ENCODE data around the gene SIRT6.

The SIRT6 gene

DNA sequence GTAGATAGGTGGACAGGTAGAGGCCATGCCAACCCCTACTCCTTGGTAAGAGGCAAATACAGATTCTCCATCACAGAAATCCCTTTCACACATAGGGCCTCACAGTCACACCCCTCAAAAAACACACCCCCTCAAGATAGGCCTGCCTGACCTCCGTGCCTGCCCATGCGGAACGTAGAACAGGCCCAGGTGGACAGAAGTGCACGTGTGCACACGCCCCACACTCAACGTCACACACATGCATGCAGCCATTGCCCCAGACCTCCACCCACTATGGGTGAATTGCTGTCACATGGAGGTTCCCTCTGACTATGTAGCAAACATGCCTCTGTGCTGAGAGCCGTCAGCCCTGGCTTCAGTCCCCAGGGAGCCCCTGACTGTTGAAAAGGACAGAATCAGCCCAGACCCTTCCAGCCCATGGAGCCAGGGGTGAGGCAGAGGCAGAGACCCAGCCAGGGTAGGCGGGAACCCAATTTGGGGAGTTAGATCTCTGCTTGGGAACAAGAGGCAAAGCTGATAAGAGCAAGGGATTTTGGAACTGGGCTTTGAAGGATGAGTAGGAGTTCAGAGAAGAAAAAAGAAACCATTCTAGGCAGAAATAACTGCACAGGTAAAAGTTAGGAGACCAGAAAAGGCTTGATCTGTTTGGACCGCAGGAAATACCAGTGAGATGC is 3.2 kb upstream of the SIRT6 start:
- Histone ChIP-seq H3K9me3 (ENCODE audit: control insufficient read depth, low read length) (no peaks in the 10 kb centered on the region), H3K4me1 (ENCODE audit: control insufficient read depth, insufficient read depth, low read length, poor library complexity, severe bottlenecking) (no peaks in the 10 kb centered on the region), H3K36me3 (ENCODE audit: control insufficient read depth, insufficient read depth, low read length) (no peaks in the 10 kb centered on the region), H3K4me3 (ENCODE audit: extremely low read depth, insufficient read depth, low read length, poor library complexity, severe bottlenecking) (no peak overlapping the region), H3K27ac (ENCODE audit: low read depth, low read length, severe bottlenecking) (no peak overlapping the region)
- WGBS, 2 experiments (ENCODE audit: insufficient coverage in 2 of 2): 86 to 93% methylated on average over 9 of the region's 9 CpGs

DNA sequence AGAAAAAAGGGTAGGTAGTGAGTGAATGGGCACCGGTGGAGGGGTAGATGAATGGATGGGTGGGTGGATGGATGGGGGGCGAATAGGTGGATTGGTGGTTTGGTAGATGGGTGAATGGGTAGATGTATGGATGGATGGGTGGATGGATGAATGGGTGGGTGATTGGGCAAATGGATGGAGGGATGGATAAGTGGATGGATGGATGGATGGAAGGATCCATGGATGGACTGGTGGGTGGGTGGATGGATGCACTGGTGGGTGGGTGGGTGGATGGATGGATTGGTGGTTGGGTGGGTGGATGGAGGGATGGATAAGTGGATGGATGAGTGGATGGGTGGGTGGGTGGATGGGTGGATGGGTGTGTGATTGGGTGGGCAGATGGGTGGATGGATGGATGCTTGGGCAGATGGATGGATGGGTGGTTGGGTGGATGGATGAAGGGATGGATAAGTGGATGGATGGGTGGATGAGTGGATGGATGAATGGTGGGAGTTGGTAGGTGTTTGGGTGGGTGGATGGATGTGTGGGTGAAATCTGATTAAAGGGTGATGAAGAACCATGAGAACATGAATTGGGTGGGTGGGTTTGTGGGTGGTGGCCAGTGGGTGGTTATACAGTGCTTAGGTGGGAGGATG is 2.5 kb upstream of the SIRT6 start:
- H3K4me3 ChIP-seq (ENCODE audit: extremely low read depth, insufficient read depth, low read length, poor library complexity, severe bottlenecking): no peak overlapping the region
- 89 to 91% methylated on average over 2 of the region's 2 CpGs for WGBS, 2 experiments (ENCODE audit: insufficient coverage in 2 of 2)
- H3K9me3 ChIP-seq (ENCODE audit: control insufficient read depth, low read length): no peaks in the 10 kb centered on the region

DNA sequence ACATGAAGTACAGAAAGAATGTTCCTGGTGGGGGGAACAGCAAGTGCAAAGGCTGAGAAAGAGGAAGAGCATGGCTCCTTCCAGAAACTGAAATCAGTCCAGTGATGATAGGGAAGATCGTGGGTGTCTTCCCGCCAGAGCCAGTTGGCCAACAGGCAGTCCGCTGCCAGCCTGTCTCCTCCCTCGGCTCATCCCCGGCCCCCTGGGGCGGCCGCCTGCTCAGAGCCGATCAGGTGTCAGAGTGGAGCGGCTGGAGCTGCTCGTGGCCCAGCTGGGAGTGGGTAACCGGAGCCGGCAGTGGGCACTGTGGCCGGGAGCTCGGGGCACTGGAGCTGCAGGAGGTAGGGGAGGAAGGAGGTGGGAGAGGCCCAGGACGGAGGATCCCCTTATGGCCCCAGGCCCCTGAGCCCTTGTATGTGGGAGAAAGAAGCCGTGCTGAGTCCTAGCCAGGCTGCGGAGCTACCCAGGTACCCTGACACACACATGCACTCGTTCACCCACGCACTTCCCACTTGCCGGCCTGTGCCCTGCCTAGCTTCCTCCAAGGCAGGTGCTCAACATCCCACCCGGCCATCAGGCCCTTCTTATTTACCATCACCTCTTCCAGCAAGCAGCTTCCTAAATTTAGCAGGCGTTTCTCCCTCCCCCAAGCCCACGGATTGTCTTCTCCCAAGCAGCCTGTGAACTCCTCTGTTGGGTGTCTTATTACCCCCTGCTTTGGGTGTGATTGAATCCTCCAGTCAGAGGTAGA is 1.8 kb upstream of the SIRT6 start:
- 72 to 73% methylated on average over 17 to 20 of the region's 23 CpGs for WGBS, 2 experiments (ENCODE audit: insufficient coverage in 2 of 2)

More for the DNA sequence above, 2.5 kb upstream of the SIRT6 start:
- Histone ChIP-seq H3K36me3 (ENCODE audit: control insufficient read depth, insufficient read depth, low read length) (peaks cover under 1% of the 10 kb centered on the region), H3K27ac (ENCODE audit: low read depth, low read length, severe bottlenecking) (no peak overlapping the region), H3K4me1 (ENCODE audit: control insufficient read depth, insufficient read depth, low read length, poor library complexity, severe bottlenecking) (no peaks in the 10 kb centered on the region)

DNA sequence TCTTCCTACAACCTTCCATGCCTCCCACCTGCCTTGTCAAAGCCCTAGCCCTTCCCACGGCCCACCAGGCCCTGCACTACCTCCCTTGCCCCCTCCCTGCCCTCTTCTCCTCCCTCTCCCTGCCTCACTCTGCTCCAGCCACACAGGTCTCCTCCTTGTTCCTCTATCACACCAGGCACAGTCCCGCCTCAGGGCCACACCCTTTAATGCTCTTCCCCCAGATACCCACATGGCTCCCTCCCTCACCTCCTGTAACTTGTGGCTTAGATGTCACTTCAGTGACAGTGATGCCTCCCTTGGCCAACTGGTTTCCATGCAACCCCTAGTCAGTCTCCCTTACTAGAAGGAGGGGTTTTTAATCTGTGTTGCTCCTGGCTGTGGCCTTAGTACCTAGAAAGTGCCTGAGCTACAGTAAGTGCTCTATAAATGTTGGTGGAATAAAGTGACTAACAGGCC is 1.3 kb downstream of the SIRT6 start:
- Histone ChIP-seq H3K4me3 (ENCODE audit: extremely low read depth, insufficient read depth, low read length, poor library complexity, severe bottlenecking) (peak overlapping the region; percentile 94), H3K36me3 (ENCODE audit: control insufficient read depth, insufficient read depth, low read length) (peaks cover 15% of the 10 kb centered on the region), H3K4me1 (ENCODE audit: control insufficient read depth, insufficient read depth, low read length, poor library complexity, severe bottlenecking) (no peaks in the 10 kb centered on the region), H3K9me3 (ENCODE audit: control insufficient read depth, low read length) (no peaks in the 10 kb centered on the region), H3K27ac (ENCODE audit: low read depth, low read length, severe bottlenecking) (no peak overlapping the region)
- 84 to 100% methylated on average over 1 to 2 of the region's 2 CpGs for WGBS, 2 experiments (ENCODE audit: insufficient coverage in 2 of 2)

More for the DNA sequence above, 1.8 kb upstream of the SIRT6 start:
- H3K4me3 ChIP-seq (ENCODE audit: extremely low read depth, insufficient read depth, low read length, poor library complexity, severe bottlenecking): no peak overlapping the region
- peaks cover 7% of the 10 kb centered on the region for H3K36me3 ChIP-seq (ENCODE audit: control insufficient read depth, insufficient read depth, low read length)
- H3K9me3 ChIP-seq (ENCODE audit: control insufficient read depth, low read length): no peaks in the 10 kb centered on the region
- no peaks in the 10 kb centered on the region for H3K4me1 ChIP-seq (ENCODE audit: control insufficient read depth, insufficient read depth, low read length, poor library complexity, severe bottlenecking)
- H3K27ac ChIP-seq (ENCODE audit: low read depth, low read length, severe bottlenecking): no peak overlapping the region

DNA sequence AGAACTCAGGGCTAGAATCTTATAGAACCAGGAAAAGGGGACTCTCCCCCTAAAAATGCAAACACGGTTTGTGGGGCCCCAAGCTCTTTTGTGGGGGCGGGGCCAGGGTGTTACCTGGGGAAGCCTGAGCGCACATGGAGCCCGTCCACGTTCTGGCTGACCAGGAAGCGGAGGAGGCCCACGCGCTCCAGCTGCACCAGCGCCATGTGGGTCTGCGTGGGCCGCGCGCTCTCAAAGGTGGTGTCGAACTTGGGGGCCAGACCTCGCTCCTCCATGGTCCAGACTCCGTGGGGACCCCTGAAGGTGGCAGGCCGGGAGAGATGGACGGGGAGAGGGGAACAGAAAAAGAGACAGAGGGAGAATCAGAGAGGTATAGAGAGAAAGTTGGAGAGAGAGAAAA is 3.4 kb downstream of the SIRT6 start:
- Histone ChIP-seq H3K36me3 (ENCODE audit: control insufficient read depth, insufficient read depth, low read length) (peaks cover 24% of the 10 kb centered on the region), H3K9me3 (ENCODE audit: control insufficient read depth, low read length) (no peaks in the 10 kb centered on the region), H3K4me1 (ENCODE audit: control insufficient read depth, insufficient read depth, low read length, poor library complexity, severe bottlenecking) (no peaks in the 10 kb centered on the region), H3K27ac (ENCODE audit: low read depth, low read length, severe bottlenecking) (no peak overlapping the region), H3K4me3 (ENCODE audit: extremely low read depth, insufficient read depth, low read length, poor library complexity, severe bottlenecking) (no peak overlapping the region)
- WGBS, 2 experiments (ENCODE audit: insufficient coverage in 2 of 2): 93 to 97% methylated on average over 18 of the region's 18 CpGs

DNA sequence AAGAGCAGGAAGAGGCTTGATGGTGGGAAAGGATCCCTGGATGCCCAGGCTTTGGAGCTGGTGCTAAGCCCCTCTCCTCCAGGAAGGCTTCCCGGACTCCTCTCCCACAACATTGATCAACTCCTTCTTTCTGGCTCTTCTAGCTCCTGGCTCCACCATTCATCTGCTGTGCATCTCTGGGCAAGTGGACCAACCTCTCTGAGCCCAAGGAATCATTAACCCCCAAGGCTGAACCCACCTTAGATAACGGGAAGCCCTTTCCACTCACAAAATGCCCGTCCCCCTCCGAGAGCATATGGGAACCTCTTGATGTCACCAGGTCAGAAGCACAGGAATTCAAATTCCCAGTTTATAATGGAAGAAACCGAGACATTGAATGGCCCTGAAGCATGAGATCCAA is 5.2 kb downstream of the SIRT6 start:
- Histone ChIP-seq H3K4me1 (ENCODE audit: control insufficient read depth, insufficient read depth, low read length, poor library complexity, severe bottlenecking) (no peaks in the 10 kb centered on the region), H3K27ac (ENCODE audit: low read depth, low read length, severe bottlenecking) (no peak overlapping the region), H3K4me3 (ENCODE audit: extremely low read depth, insufficient read depth, low read length, poor library complexity, severe bottlenecking) (no peak overlapping the region), H3K36me3 (ENCODE audit: control insufficient read depth, insufficient read depth, low read length) (peaks cover 24% of the 10 kb centered on the region), H3K9me3 (ENCODE audit: control insufficient read depth, low read length) (no peaks in the 10 kb centered on the region)
- WGBS, 2 experiments (ENCODE audit: insufficient coverage in 2 of 2): 86 to 100% methylated on average over 4 of the region's 5 CpGs

DNA sequence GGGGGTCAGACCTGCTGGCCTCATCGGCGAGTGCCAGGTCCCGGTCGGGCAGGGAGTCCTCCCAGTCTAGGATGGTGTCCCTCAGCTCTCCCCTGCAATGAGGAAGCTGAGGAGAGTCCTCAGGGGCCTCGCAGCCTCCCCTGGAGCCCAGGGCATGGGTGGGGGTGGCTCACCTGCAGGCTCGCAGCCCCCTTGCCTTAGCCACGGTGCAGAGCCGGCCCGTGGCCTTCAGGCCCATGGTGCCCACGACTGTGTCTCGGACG is 6.8 kb downstream of the SIRT6 start:
- H3K27ac ChIP-seq (ENCODE audit: low read depth, low read length, severe bottlenecking): no peak overlapping the region
- H3K9me3 ChIP-seq (ENCODE audit: control insufficient read depth, low read length): no peaks in the 10 kb centered on the region
- no peak overlapping the region for H3K4me3 ChIP-seq (ENCODE audit: extremely low read depth, insufficient read depth, low read length, poor library complexity, severe bottlenecking)
- WGBS, 2 experiments (ENCODE audit: insufficient coverage in 2 of 2): 92 to 97% methylated on average over 10 to 12 of the region's 12 CpGs
- H3K36me3 ChIP-seq (ENCODE audit: control insufficient read depth, insufficient read depth, low read length): peaks cover 24% of the 10 kb centered on the region
- no peaks in the 10 kb centered on the region for H3K4me1 ChIP-seq (ENCODE audit: control insufficient read depth, insufficient read depth, low read length, poor library complexity, severe bottlenecking)

DNA sequence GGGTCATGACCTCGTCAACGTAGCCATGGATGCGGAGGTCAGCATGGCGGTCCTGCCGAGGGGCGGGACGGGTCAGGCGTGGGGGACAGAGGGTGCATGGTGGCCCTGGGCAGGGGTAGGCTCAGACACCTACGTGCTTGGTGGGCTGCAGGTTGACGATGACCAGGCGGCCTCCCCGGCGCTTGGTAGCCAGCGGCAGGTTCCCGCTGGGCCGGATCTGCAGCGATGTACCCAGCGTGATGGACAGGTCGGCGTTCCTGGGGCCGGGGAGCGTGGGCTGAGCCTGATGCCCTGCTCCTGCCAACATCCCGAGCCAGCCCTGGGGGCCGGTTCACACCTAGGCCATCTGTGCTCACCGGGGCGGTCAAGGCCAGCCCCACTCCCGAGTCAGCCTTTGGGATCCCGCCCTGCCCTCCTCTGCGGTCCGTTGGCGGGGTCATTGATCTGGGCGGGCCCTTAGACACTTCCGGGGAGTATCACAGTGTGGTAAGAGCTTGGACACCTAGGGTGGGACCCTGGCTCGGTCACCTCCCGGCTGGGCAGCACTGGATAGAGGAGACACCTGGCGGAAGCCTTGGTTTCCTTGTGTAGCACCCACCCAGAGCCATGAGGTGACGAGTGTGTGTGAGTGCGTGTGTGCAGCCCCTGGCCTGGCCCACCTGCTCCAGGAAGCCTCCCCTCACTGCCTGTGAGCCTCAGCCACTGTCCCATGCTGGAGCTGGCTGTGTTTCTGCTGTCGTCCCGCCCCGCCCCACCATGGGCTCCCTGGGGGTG is 7.3 kb downstream of the SIRT6 start:
- Histone ChIP-seq H3K4me3 (ENCODE audit: extremely low read depth, insufficient read depth, low read length, poor library complexity, severe bottlenecking) (no peak overlapping the region), H3K36me3 (ENCODE audit: control insufficient read depth, insufficient read depth, low read length) (peaks cover 24% of the 10 kb centered on the region), H3K4me1 (ENCODE audit: control insufficient read depth, insufficient read depth, low read length, poor library complexity, severe bottlenecking) (no peaks in the 10 kb centered on the region), H3K9me3 (ENCODE audit: control insufficient read depth, low read length) (no peaks in the 10 kb centered on the region), H3K27ac (ENCODE audit: low read depth, low read length, severe bottlenecking) (no peak overlapping the region)
- 94% methylated on average over 39 to 41 of the region's 41 CpGs for WGBS, 2 experiments (ENCODE audit: insufficient coverage in 2 of 2)

DNA sequence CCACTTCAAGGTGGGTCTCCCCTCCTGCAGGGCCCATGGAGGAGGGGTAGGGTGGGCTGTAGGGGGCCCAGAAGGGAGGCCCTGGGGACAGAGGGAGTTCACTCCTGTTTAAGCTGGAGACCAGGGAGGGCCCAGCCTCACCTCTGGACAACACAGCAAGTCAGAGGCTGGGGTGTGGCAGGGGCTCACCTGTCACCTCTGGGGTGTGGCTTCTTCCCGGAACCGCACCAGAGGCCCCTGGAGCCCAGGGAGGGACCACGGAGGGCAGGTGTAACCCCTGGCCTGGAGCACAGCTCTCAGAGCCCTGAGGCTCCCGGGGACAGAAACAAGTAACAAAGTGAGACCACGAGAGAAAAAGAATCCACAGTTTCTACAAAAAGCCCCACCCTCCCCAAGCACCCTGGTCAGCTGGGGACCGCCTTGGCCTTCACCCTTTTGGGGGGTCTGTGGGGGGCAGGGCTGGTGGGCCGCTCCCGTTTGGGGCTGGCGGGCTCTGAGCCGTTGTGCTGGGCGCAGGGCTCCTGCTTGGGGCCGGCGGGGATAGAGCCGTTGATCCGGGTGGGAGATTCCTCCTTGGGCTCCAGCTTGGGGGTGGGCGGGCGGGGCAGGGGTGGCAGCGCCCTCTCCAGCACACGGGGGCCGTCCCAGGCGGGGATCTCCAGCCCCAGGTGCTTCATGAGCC is 8.0 kb downstream of the SIRT6 start:
- Histone ChIP-seq H3K36me3 (ENCODE audit: control insufficient read depth, insufficient read depth, low read length) (peaks cover 19% of the 10 kb centered on the region), H3K4me3 (ENCODE audit: extremely low read depth, insufficient read depth, low read length, poor library complexity, severe bottlenecking) (no peak overlapping the region), H3K27ac (ENCODE audit: low read depth, low read length, severe bottlenecking) (no peak overlapping the region), H3K9me3 (ENCODE audit: control insufficient read depth, low read length) (no peaks in the 10 kb centered on the region), H3K4me1 (ENCODE audit: control insufficient read depth, insufficient read depth, low read length, poor library complexity, severe bottlenecking) (no peaks in the 10 kb centered on the region)
- WGBS, 2 experiments (ENCODE audit: insufficient coverage in 2 of 2): 89% methylated on average over 14 to 19 of the region's 21 CpGs

DNA sequence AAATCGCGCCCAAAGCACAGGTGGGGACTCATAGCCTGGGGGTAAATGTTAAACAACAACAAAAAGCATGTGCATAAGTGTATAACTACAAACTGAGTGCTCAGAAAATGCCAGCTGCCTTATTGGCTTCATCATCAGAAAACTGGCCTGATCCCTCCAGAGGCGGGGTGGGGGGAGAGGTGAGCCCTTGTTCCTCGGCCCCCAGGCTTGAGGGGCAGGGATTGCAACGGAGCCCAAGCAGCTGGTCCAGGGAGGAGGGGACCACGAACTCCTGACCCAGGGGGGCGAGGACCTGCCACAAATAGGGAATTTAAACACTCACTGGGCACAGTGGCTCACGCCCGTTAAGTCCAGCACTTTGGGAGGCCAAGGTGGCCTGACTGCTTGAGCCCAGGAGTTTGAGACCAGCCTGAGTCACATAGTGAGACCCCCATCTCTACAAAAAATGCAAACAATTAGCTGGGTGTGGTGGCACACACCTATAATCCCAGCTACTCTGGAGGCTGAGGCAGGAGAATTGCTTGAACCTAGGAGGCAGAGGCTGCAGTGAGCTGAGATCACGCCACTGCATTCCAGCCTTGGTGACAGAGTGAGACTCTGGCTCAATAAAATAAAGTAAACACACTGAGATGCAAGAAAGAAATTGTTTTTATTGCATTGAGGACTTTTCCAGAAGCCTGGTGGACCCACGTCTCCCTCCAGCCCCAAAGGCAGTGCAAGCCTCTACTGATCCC is 8.7 kb downstream of the SIRT6 start:
- H3K36me3 ChIP-seq (ENCODE audit: control insufficient read depth, insufficient read depth, low read length): peaks cover 13% of the 10 kb centered on the region
- WGBS, 2 experiments (ENCODE audit: insufficient coverage in 2 of 2): 57 to 61% methylated on average over 6 to 9 of the region's 11 CpGs
- H3K4me3 ChIP-seq (ENCODE audit: extremely low read depth, insufficient read depth, low read length, poor library complexity, severe bottlenecking): no peak overlapping the region
- no peaks in the 10 kb centered on the region for H3K9me3 ChIP-seq (ENCODE audit: control insufficient read depth, low read length)
- H3K27ac ChIP-seq (ENCODE audit: low read depth, low read length, severe bottlenecking): no peak overlapping the region
- H3K4me1 ChIP-seq (ENCODE audit: control insufficient read depth, insufficient read depth, low read length, poor library complexity, severe bottlenecking): no peaks in the 10 kb centered on the region

All from mesodermal cell (in vitro differentiated cells).